HG03064 (cell line): ENCODE results near the gene FAM83C.

Experiments used
- ATAC-seq: cut with Tn5 transposase; IDR thresholded peaks from one replicate; pipeline ENCODE4 v1.9.1; 2021; ENCODE audit warnings: low read depth; ENCODE audit not compliant: unreplicated experiment

The FAM83C gene

GRCh38 chr20:35300469-35301262 lies 8.4 kb upstream of the FAM83C start:
- no peak for ATAC-seq

- no peak for ATAC-seq
Measured at GRCh38 chr20:35299780-35300179, 7.6 kb upstream of the FAM83C start.

GRCh38 chr20:35298264-35298663 lies 6.0 kb upstream of the FAM83C start:
- no peak for ATAC-seq

- ATAC-seq, result no peak
Measured at GRCh38 chr20:35297740-35298139, 5.5 kb upstream of the FAM83C start.

GRCh38 chr20:35297155-35297554 lies 4.9 kb upstream of the FAM83C start:
- no peak for ATAC-seq

GRCh38 chr20:35296101-35296554 lies 3.9 kb upstream of the FAM83C start:
- no peak for ATAC-seq

- no peak for ATAC-seq
Measured at GRCh38 chr20:35295674-35296073, 3.4 kb upstream of the FAM83C start.

- no peak for ATAC-seq
Measured at GRCh38 chr20:35295058-35295457, 2.8 kb upstream of the FAM83C start.

- no peak for ATAC-seq
Measured at GRCh38 chr20:35294293-35294685, 2.1 kb upstream of the FAM83C start.

GRCh38 chr20:35293303-35294292 lies 1.4 kb upstream of the FAM83C start:
- ATAC-seq, result no peak

GRCh38 chr20:35292504-35293285 lies 470 bp upstream of the FAM83C start:
- no peak for ATAC-seq

GRCh38 chr20:35290887-35291417 lies 1.3 kb downstream of the FAM83C start:
- no peak for ATAC-seq

- no peak for ATAC-seq
Measured at GRCh38 chr20:35290186-35290886, 1.9 kb downstream of the FAM83C start.

GRCh38 chr20:35288325-35289060 lies 3.7 kb downstream of the FAM83C start:
- no peak for ATAC-seq

- ATAC-seq, result no peak
Measured at GRCh38 chr20:35287509-35288324, 4.5 kb downstream of the FAM83C start.

GRCh38 chr20:35286899-35287508 lies 5.2 kb downstream of the FAM83C start:
- ATAC-seq, result no peak

- ATAC-seq, result no peak
Measured at GRCh38 chr20:35286077-35286898, 5.9 kb downstream of the FAM83C start.
